ENCODE results near the gene HEYL. TPM values are rescaled to one million over a fixed set of nuclear protein-coding genes. Genes with fewer than 3 reads are reported as not detected.

HEYL gene
- total RNA-seq, 1 experiment from 2014 or later, result not detected

GRCh38 chr1:39633422-39633821, 6.0 kb downstream of the HEYL start:
- no TSS peak for BruUV-seq (replicated peaks)
- ChIA-PET CTCF (interaction anchor here (0.9 kb wide), 1 partner anchor 27 kb away, joined by 3 read pairs; no protein-coding TSS in a partner anchor), POLR2A (no interaction called here)
- TF ChIP-seq CTCF (IDR thresholded peaks at IDR 0.05; ENCODE audit: unreplicated experiment), result no peak
- H3K4me3 Mint-ChIP-seq (ENCODE audit: unreplicated experiment), result no peak overlapping the region
- intact Hi-C loops (cut with micrococcal nuclease), result no loop called here
- no peak for DNase-seq (ENCODE audit: unreplicated experiment)
- H3K36me3 Mint-ChIP-seq (ENCODE audit: insufficient read depth, unreplicated experiment), result no peaks in the 10 kb centered on the region
- no peaks in the 10 kb centered on the region for H3K9me3 Mint-ChIP-seq (ENCODE audit: unreplicated experiment)
- no peak overlapping the region for H3K27ac Mint-ChIP-seq (ENCODE audit: low read depth, unreplicated experiment)
- H3K4me1 Mint-ChIP-seq (ENCODE audit: insufficient read depth, unreplicated experiment), result no peaks in the 10 kb centered on the region
- H3K27me3 Mint-ChIP-seq (ENCODE audit: insufficient read depth, unreplicated experiment), result peaks cover 48% of the 10 kb centered on the region

- ChIA-PET CTCF (interaction anchor here (0.7 to 0.9 kb wide), 2 partner anchors 16 to 288 kb away, joined by 3 read pairs; no protein-coding TSS in a partner anchor), POLR2A (no interaction called here)
- intact Hi-C loops (cut with micrococcal nuclease), result no loop called here
- DNase-seq (ENCODE audit: unreplicated experiment), result no peak
- Mint-ChIP-seq H3K4me1 (ENCODE audit: insufficient read depth, unreplicated experiment) (no peaks in the 10 kb centered on the region), H3K36me3 (ENCODE audit: insufficient read depth, unreplicated experiment) (no peaks in the 10 kb centered on the region), H3K27ac (ENCODE audit: low read depth, unreplicated experiment) (no peak overlapping the region), H3K27me3 (ENCODE audit: insufficient read depth, unreplicated experiment) (peaks cover 48% of the 10 kb centered on the region), H3K9me3 (ENCODE audit: unreplicated experiment) (no peaks in the 10 kb centered on the region), H3K4me3 (ENCODE audit: unreplicated experiment) (no peak overlapping the region)
- TF ChIP-seq CTCF (IDR thresholded peaks at IDR 0.05; ENCODE audit: unreplicated experiment), result no peak
- BruUV-seq (replicated peaks), result no TSS peak
Observed at GRCh38 chr1:39632682-39633417, 6.6 kb downstream of the HEYL start.

GRCh38 chr1:39632323-39632681, 7.1 kb downstream of the HEYL start:
- Mint-ChIP-seq H3K27ac (ENCODE audit: low read depth, unreplicated experiment) (no peak overlapping the region), H3K4me1 (ENCODE audit: insufficient read depth, unreplicated experiment) (no peaks in the 10 kb centered on the region), H3K9me3 (ENCODE audit: unreplicated experiment) (no peaks in the 10 kb centered on the region), H3K36me3 (ENCODE audit: insufficient read depth, unreplicated experiment) (no peaks in the 10 kb centered on the region), H3K27me3 (ENCODE audit: insufficient read depth, unreplicated experiment) (peaks cover 48% of the 10 kb centered on the region), H3K4me3 (ENCODE audit: unreplicated experiment) (no peak overlapping the region)
- intact Hi-C loops (cut with micrococcal nuclease), result no loop called here
- ChIA-PET POLR2A (no interaction called here), CTCF (interaction anchor here (0.7 to 0.9 kb wide), 2 partner anchors 16 to 288 kb away, joined by 3 read pairs; no protein-coding TSS in a partner anchor)
- DNase-seq (ENCODE audit: unreplicated experiment), result no peak
- TF ChIP-seq CTCF (IDR thresholded peaks at IDR 0.05; ENCODE audit: unreplicated experiment), result no peak
- no TSS peak for BruUV-seq (replicated peaks)

- TF ChIP-seq CTCF (IDR thresholded peaks at IDR 0.05; ENCODE audit: unreplicated experiment), result no peak
- no peak overlapping the region for H3K27ac Mint-ChIP-seq (ENCODE audit: low read depth, unreplicated experiment)
- CTCF ChIA-PET, result interaction anchor here (2.0 kb wide), 1 partner anchor 22 kb away, joined by 5 read pairs; no protein-coding TSS in a partner anchor
- no peak for DNase-seq (ENCODE audit: unreplicated experiment)
- no TSS peak for BruUV-seq (replicated peaks)
- H3K36me3 Mint-ChIP-seq (ENCODE audit: insufficient read depth, unreplicated experiment), result peaks cover under 1% of the 10 kb centered on the region
- POLR2A ChIA-PET, result no interaction called here
- intact Hi-C loops (cut with micrococcal nuclease), result no loop called here
- peaks cover 54% of the 10 kb centered on the region for H3K27me3 Mint-ChIP-seq (ENCODE audit: insufficient read depth, unreplicated experiment)
- H3K4me1 Mint-ChIP-seq (ENCODE audit: insufficient read depth, unreplicated experiment), result no peaks in the 10 kb centered on the region
- no peak overlapping the region for H3K4me3 Mint-ChIP-seq (ENCODE audit: unreplicated experiment)
- no peaks in the 10 kb centered on the region for H3K9me3 Mint-ChIP-seq (ENCODE audit: unreplicated experiment)
Observed at GRCh38 chr1:39631361-39632322, 7.8 kb downstream of the HEYL start.

Measured in MCF 10A (cell line).